HUES6 (cell line): ENCODE data around the gene CLEC18A.
A peak's percentile ranks its signal among the peaks of the same experiment; 100 is the strongest.
"Not testable (repeated sequence)": the region's sequence is repeated elsewhere in the genome, so short reads cannot be mapped to it uniquely, and the experiment has no call there.

ENCODE experiments used
- H3K27ac ChIP-seq: 2 replicates; pipeline ENCODE4 v1.7.0; 2013; ENCODE audit warnings: low read depth, mild to moderate bottlenecking, low read length, inconsistent platforms
- H3K27me3 ChIP-seq: 2 replicates; pipeline ENCODE4 v1.6.1; 2013; ENCODE audit warnings: low read length; ENCODE audit not compliant: control insufficient read depth, insufficient read depth
- H3K36me3 ChIP-seq: 2 replicates; pipeline ENCODE4 v1.6.1; 2013; ENCODE audit warnings: low read length; ENCODE audit not compliant: control insufficient read depth, insufficient read depth
- H3K4me1 ChIP-seq: 2 replicates; pipeline ENCODE4 v1.6.1; 2013; ENCODE audit warnings: low read length; ENCODE audit not compliant: control insufficient read depth, insufficient read depth
- H3K4me3 ChIP-seq: 2 replicates; pipeline ENCODE4 v1.5.1; 2013; ENCODE audit warnings: low read depth, low read length
- H3K9ac ChIP-seq: one replicate; pipeline ENCODE4 v1.6.1; 2013; ENCODE audit warnings: mild to moderate bottlenecking, low read length
- H3K9me3 ChIP-seq: 2 replicates; pipeline ENCODE4 v1.6.1; 2013; ENCODE audit warnings: low read depth, low read length; ENCODE audit not compliant: control insufficient read depth, insufficient read depth

CLEC18A gene

DNA sequence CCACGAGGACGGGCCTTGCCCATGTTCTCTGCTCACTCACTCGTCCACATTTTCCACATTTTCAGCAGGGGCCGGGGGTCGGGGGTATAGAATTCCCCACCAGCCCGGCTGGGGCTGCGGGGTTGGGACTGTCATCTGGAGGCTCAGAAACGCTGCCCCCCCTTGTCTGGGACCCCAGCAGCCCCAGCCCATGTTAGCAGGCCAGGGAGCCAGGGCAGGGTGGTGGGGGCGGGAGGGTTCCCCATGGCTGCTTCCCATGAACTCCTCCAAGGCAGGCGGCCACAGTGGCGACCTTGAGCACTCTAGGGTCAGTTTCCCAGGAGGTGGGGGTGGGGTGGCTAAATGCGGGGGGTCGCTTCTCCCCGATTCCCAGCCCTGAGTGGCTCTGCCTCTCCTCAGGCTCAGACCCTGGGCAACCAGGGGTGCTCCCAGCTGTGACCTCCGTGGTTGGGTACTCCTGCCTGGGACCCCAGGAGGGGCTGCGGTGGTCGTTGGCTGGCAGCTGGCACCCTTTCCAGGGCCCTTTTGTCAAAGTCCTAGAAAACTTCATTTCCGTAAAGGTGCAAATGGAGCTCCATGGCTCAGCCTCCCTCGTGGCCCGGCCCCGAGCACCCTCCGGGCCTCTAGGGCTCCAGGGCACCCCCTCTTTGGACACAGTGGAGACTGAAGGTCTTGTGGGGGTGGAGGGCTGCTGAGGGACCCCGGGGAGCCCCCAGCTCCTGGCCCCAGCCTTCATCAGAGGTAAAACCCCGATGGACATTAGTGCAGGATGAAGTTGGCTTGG, 1.6 kb downstream of the CLEC18A start:
- H3K27ac ChIP-seq, H3K4me3 ChIP-seq, H3K9ac ChIP-seq, H3K27me3 ChIP-seq, H3K9me3 ChIP-seq, H3K4me1 ChIP-seq, H3K36me3 ChIP-seq: not testable (repeated sequence)

DNA sequence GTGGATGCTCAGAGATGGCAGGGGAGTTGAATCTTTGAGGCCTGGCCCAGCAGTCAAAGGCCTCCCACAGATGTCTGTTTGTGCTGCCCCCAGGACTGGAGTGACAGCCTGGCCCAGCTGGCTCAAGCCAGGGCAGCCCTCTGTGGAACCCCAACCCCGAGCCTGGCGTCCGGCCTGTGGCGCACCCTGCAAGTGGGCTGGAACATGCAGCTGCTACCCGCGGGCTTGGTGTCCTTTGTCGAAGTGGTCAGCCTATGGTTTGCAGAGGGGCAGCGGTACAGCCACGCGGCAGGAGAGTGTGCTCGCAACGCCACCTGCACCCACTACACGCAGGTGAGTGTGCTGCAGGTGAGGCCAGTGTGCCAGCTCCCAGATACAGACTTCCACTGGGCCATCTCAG, 3.1 kb downstream of the CLEC18A start:
- H3K27me3 ChIP-seq, H3K36me3 ChIP-seq, H3K4me3 ChIP-seq, H3K9ac ChIP-seq, H3K4me1 ChIP-seq, H3K27ac ChIP-seq, H3K9me3 ChIP-seq: not testable (repeated sequence)

DNA sequence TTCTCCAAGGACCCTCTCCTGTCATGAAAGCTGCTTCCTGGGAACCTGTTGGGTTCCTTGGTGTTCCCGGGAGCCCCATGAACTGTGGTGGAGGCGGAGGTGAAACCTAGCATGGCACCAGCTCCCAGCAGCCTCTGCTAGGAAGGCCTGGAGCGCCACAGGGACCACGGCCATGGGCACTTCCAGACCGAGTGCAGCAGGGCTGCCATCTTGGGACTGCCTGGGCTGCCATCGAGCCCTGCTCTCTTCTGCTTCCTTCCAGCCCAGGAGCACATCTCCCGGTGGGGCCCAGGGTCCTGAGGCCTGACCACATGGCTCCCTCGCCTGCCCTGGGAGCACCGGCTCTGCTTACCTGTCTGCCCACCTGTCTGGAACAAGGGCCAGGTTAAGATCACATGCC, 12.2 kb downstream of the CLEC18A start:
- not testable (repeated sequence) for H3K27me3 ChIP-seq, H3K27ac ChIP-seq, H3K9ac ChIP-seq, H3K36me3 ChIP-seq, H3K9me3 ChIP-seq, H3K4me1 ChIP-seq, H3K4me3 ChIP-seq

DNA sequence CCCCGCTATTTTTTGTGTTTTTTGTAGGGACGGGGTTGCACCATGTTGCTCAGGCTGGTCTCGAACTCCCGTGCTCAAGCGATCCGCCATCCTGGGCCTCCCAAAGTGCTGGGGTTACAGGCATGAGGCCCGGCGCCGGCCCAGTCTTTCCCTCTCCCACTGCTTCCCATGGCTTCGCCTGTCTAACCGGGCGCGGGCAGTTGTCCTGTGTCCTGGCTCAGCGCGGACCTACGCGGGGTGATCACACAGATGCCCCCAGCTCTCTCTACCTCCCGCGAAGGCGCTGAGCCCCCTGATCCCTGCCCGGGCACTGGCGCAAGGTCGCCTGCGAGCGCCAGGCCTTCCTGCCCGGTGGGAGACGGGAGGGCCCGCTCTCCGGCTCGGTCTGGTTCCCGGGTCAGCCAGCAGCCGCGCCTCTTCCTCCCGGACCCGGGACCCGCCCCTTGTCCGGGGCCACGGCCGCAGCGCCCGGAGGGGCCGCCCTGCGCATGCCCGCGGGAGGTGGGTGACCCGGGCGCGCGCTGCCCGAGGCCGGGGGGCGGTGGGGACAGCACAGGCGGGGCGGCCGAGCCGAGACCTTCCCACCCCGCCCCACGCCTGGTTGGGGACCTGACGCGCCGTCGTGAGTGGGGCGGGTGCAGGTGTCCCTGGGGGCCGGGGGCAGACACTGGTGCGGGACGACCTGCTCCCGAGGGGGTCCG, 14.0 kb downstream of the CLEC18A start:
- H3K36me3 ChIP-seq, H3K4me1 ChIP-seq, H3K9me3 ChIP-seq, H3K27me3 ChIP-seq, H3K27ac ChIP-seq: not testable (repeated sequence)
- H3K4me3 ChIP-seq, result peak overlapping the region; percentile 47
- peak overlapping the region; percentile 58 for H3K9ac ChIP-seq

DNA sequence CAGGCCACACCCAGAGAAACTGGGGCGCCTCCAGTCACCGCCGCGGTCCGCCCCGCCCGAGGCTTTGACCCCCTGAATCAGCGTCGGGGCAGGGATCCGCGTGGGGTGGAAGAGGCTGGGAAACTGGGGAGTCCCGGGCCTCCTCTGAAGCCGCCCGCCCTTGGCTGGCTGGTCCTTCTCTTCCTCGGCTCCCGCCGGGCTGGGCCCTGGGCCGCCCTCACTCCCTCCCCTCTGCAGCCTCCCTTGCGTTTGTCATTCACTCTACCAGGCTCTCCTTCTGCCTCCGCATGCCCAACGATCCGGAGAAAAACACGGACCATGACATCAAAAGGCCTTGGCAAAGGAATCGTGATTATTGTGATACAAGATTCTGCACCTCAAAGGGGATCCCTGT, 14.5 kb downstream of the CLEC18A start:
- not testable (repeated sequence) for H3K27me3 ChIP-seq, H3K27ac ChIP-seq, H3K9ac ChIP-seq, H3K9me3 ChIP-seq, H3K4me1 ChIP-seq, H3K36me3 ChIP-seq
- peak overlapping the region; percentile 47 for H3K4me3 ChIP-seq

DNA sequence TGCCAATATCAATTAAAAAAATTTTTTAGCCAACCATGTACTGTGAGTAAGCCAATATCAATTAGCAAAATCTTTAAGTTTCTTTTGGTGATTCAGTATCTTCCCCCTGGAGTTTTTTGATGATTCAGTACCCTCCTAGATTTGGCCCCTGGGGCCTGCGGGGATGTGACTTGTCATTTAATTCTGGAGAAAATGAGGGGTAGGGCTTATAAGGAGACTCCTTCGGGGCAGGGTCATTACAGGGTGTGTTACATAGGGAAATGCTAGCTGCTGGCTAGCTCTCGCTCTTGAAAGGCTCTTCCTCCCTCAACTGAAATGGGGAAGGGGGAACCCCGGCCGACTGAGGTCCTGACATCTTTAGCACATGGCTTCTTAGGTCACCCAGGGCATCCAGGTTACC, 16.6 kb downstream of the CLEC18A start:
- not testable (repeated sequence) for H3K36me3 ChIP-seq, H3K9ac ChIP-seq, H3K4me3 ChIP-seq, H3K9me3 ChIP-seq, H3K27ac ChIP-seq, H3K27me3 ChIP-seq, H3K4me1 ChIP-seq

DNA sequence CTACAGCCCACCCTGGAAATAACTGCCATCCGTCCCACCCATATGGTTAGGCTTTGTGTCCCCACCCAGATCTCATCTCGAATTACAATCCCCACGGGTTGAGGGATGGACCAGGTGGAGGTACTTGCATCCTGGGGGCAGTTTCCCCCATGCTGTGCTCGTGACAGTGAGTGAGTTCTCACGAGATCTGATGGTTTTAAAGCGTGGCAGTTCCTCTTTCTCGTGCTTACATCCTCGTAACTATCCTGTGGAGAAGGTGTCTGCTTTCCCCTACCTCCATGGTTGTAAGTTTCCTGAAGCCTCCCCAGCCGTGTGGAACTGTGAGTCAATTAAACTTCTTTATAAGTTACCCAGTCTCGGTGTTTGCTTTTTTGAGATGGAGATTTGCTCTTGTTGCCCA, 17.0 kb downstream of the CLEC18A start:
- not testable (repeated sequence) for H3K9me3 ChIP-seq, H3K9ac ChIP-seq, H3K36me3 ChIP-seq, H3K4me1 ChIP-seq, H3K27ac ChIP-seq, H3K27me3 ChIP-seq, H3K4me3 ChIP-seq

DNA sequence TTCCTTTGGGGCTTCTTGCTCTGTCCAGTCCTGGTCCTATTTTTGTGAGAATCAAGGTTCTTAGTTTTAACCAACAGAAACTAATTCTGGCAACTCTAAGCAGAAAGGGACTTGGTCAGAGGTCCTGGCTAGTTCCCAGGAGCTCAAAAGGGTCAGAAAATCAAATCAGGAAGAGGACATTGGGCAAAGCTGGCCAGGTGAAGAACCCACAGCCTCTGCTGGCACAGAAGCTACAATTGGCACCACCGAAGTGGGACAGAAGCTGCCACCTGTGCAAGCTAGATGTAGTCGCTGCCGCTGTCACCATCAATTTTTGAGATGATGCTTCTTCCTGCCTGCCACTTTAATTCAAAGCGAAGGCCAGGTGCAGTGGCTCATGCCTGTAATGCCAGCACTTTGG, 18.5 kb downstream of the CLEC18A start:
- not testable (repeated sequence) for H3K9me3 ChIP-seq, H3K36me3 ChIP-seq, H3K4me1 ChIP-seq, H3K4me3 ChIP-seq, H3K9ac ChIP-seq, H3K27ac ChIP-seq, H3K27me3 ChIP-seq

DNA sequence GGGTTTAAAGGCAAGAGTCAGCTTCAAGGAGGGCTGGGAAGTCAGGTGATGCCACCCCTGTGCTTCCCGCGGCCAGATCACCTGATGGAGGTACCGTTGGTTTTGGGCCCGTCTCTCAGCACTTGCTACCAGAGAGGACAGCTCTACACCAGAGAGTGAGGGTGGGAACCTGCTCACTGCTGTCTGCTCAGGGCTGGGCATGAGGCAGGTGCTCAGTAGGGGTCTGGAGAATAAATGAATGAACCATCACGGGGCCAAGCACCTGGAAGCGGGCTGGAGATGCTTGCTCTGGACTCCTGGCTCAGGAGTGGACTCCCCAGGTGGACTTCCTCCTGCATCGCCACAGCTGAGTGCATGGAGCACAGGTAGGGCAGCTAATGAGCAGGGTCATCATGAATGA, 21.0 kb downstream of the CLEC18A start:
- not testable (repeated sequence) for H3K9me3 ChIP-seq

DNA sequence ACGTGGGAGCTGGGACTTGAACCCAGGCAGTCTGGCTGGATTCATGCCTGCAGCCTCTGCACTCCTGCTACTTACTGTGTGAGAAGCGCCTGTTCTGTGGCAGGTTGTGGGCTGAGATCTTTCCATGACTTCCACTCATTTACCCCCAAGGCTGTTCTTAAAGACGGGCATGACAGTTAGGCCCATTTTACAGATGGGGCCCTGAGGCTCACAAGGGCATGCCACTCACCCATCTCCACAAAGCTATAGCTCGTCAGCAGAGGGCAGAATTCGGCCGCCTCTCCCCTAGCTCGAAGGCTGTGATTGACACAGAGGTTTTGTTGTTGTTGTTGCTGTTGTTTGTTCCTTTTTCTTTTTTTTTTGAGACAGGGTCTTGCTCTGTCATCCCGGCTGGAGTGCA, 21.8 kb downstream of the CLEC18A start:
- H3K9me3 ChIP-seq, H3K36me3 ChIP-seq, H3K9ac ChIP-seq, H3K27me3 ChIP-seq, H3K4me3 ChIP-seq, H3K27ac ChIP-seq, H3K4me1 ChIP-seq: not testable (repeated sequence)

More for the DNA sequence above, 21.0 kb downstream of the CLEC18A start:
- H3K9ac ChIP-seq, H3K4me1 ChIP-seq, H3K27me3 ChIP-seq, H3K4me3 ChIP-seq, H3K36me3 ChIP-seq, H3K27ac ChIP-seq: not testable (repeated sequence)

DNA sequence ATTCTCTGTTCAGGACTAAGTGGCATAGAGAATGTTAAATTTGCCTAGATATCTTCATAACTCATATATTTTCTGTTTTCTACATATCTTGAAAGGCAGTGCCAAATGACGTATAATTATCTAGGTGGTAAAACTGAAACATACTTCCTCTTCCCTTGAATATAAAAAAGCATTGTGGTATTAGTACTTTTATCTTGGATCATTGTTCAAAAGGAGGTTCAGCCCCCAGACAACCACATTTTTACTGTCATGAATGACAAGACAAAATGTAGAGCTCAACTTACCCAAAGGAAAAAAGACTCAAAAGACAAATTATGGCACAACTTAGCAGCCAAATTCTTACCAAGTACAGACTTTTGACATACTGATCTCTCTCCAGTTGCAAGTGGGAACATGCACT, 34.1 kb downstream of the CLEC18A start:
- H3K27ac ChIP-seq, H3K9me3 ChIP-seq, H3K4me1 ChIP-seq, H3K9ac ChIP-seq, H3K4me3 ChIP-seq, H3K36me3 ChIP-seq, H3K27me3 ChIP-seq: not testable (repeated sequence)
